HG02798 (cell line): ENCODE data around the gene DDI1.

Experiments used
- ATAC-seq: cut with Tn5 transposase; IDR thresholded peaks from one replicate; pipeline ENCODE4 v1.9.1; 2021; ENCODE audit warnings: mild to moderate bottlenecking; ENCODE audit not compliant: unreplicated experiment, poor library complexity

The DDI1 gene

GRCh38 chr11:104073950-104074705, 37.7 kb downstream of the DDI1 start:
- ATAC-seq: peak; percentile 83

GRCh38 chr11:104075091-104075490, 38.7 kb downstream of the DDI1 start:
- ATAC-seq: no peak

- ATAC-seq: no peak
Observed at GRCh38 chr11:104075706-104076105, 39.3 kb downstream of the DDI1 start.

- ATAC-seq: no peak
Observed at GRCh38 chr11:104076455-104076854, 40.0 kb downstream of the DDI1 start.

GRCh38 chr11:104078245-104078644, 41.8 kb downstream of the DDI1 start:
- ATAC-seq: no peak

GRCh38 chr11:104078995-104079394, 42.6 kb downstream of the DDI1 start:
- no peak for ATAC-seq

GRCh38 chr11:104086621-104087020, 50.2 kb downstream of the DDI1 start:
- no peak for ATAC-seq
